ENCODE data around the gene ILK. TPM values are rescaled to one million over a fixed set of nuclear protein-coding genes. Genes with fewer than 3 reads are reported as not detected.

The ILK gene
- total RNA-seq, 1 experiment from 2014 or later = 73.5 TPM

- CTCF ChIA-PET = no interaction called here
- no peak overlapping the region for H3K4me3 ChIP-seq (replicated peaks in 1 of 2; ENCODE audit: low read depth in 1 of 2, low read length in 2 of 2)
- no peak overlapping the region for H3K27ac ChIP-seq (ENCODE audit: low read depth, low read length)
- H4K20me1 ChIP-seq (ENCODE audit: insufficient read depth) = no peaks in the 10 kb centered on the region
- intact Hi-C loops (cut with micrococcal nuclease) = no loop called here
- no peaks in the 10 kb centered on the region for H3K79me2 ChIP-seq (ENCODE audit: insufficient read depth, low read length)
- POLR2A ChIA-PET = no interaction called here
- H3K9ac ChIP-seq (ENCODE audit: low read length) = no peak overlapping the region
- H3K9me2 ChIP-seq (ENCODE audit: insufficient read depth) = no peaks in the 10 kb centered on the region
- peak; percentile 30; the same call in 1 of the 2 replicates for ATAC-seq
- TF ChIP-seq CTCF (IDR thresholded peaks at IDR 0.05 in 2 of 3, conservative IDR thresholded peaks at IDR 0.05 in 1 of 3; ENCODE audit: borderline replicate concordance in 1 of 3, insufficient read depth in 1 of 3, low read depth in 2 of 3, low read length in 2 of 3) (peak in 1 of 3 experiments; percentile 16; a peak in 1 of 6 replicates), YY1 (IDR thresholded peaks at IDR 0.05; ENCODE audit: extremely low read depth, insufficient replicate concordance, low read depth, low read length) (no peak)
- H2AFZ ChIP-seq (ENCODE audit: low read depth, low read length, poor library complexity, severe bottlenecking) = no peak overlapping the region
- H3K27me3 ChIP-seq (ENCODE audit: insufficient read depth, low read length) = no peaks in the 10 kb centered on the region
- H3K4me2 ChIP-seq (ENCODE audit: low read length) = no peak overlapping the region
- no peaks in the 10 kb centered on the region for H3K9me3 ChIP-seq (ENCODE audit: control insufficient read depth in 1 of 2, insufficient read depth in 1 of 2, low read depth in 1 of 2, low read length in 2 of 2)
- no peaks in the 10 kb centered on the region for H3K36me3 ChIP-seq (ENCODE audit: control insufficient read depth in 1 of 2, insufficient read depth in 2 of 2, low read length in 2 of 2)
- no TSS peak for BruUV-seq (replicated peaks)
- RAD21 ChIA-PET (ENCODE audit: low non-redundant PET in 1 of 2, low total read pairs in 2 of 2, uncharacterized antibody in 2 of 2, unreplicated experiment in 2 of 2) = no interaction called here
- DNase-seq (ENCODE audit: low read depth, low spot score) = no peak
- peaks cover 0 to 1% of the 10 kb centered on the region in 2 experiments; a peak in 1 of 4 replicates for H3K4me1 ChIP-seq (ENCODE audit: control insufficient read depth in 1 of 2, insufficient read depth in 2 of 2, low read length in 2 of 2)
These were observed 35.2 kb upstream of the ILK start for GRCh38 chr11:6568191-6568918.

GRCh38 chr11:6569706-6570105, 33.9 kb upstream of the ILK start:
- Histone ChIP-seq H3K9ac (ENCODE audit: low read length) (no peak overlapping the region), H3K9me2 (ENCODE audit: insufficient read depth) (no peaks in the 10 kb centered on the region), H2AFZ (ENCODE audit: low read depth, low read length, poor library complexity, severe bottlenecking) (no peak overlapping the region), H3K27me3 (ENCODE audit: insufficient read depth, low read length) (no peaks in the 10 kb centered on the region), H3K4me1 (ENCODE audit: control insufficient read depth in 1 of 2, insufficient read depth in 2 of 2, low read length in 2 of 2) (no peaks in the 10 kb centered on the region), H3K27ac (ENCODE audit: low read depth, low read length) (no peak overlapping the region), H3K4me3 (replicated peaks in 1 of 2; ENCODE audit: low read depth in 1 of 2, low read length in 2 of 2) (no peak overlapping the region), H3K4me2 (ENCODE audit: low read length) (no peak overlapping the region), H4K20me1 (ENCODE audit: insufficient read depth) (no peaks in the 10 kb centered on the region), H3K36me3 (ENCODE audit: control insufficient read depth in 1 of 2, insufficient read depth in 2 of 2, low read length in 2 of 2) (no peaks in the 10 kb centered on the region), H3K79me2 (ENCODE audit: insufficient read depth, low read length) (no peaks in the 10 kb centered on the region), H3K9me3 (ENCODE audit: control insufficient read depth in 1 of 2, insufficient read depth in 1 of 2, low read depth in 1 of 2, low read length in 2 of 2) (no peaks in the 10 kb centered on the region)
- ATAC-seq = no peak
- no peak for DNase-seq (ENCODE audit: low read depth, low spot score)
- ChIA-PET RAD21 (ENCODE audit: low non-redundant PET in 1 of 2, low total read pairs in 2 of 2, uncharacterized antibody in 2 of 2, unreplicated experiment in 2 of 2) (no interaction called here), CTCF (no interaction called here), POLR2A (no interaction called here)
- intact Hi-C loops (cut with micrococcal nuclease) = no loop called here
- TF ChIP-seq RAD21 (IDR thresholded peaks at IDR 0.05; ENCODE audit: low read depth) = no peak
- TF ChIP-seq CTCF (IDR thresholded peaks at IDR 0.05 in 2 of 3, conservative IDR thresholded peaks at IDR 0.05 in 1 of 3; ENCODE audit: borderline replicate concordance in 1 of 3, insufficient read depth in 1 of 3, low read depth in 2 of 3, low read length in 2 of 3) = no peak
- TF ChIP-seq REST (IDR thresholded peaks at IDR 0.05; ENCODE audit: low read depth) = no peak
- TF ChIP-seq CBX3 (IDR thresholded peaks at IDR 0.05; ENCODE audit: low read depth) = no peak
- no peak for TF ChIP-seq JUND (IDR thresholded peaks at IDR 0.05)
- no TSS peak for BruUV-seq (replicated peaks)

Data from HCT116 (cell line).